G401.6 (cell line): ENCODE results near the gene CADM1.

Experiments used
- FAIRE-seq: peaks from 2 replicates; lab custom pipeline; 2012; peaks lifted over from hg19 to GRCh38; lab: Jason Lieb, UNC

The CADM1 gene

DNA sequence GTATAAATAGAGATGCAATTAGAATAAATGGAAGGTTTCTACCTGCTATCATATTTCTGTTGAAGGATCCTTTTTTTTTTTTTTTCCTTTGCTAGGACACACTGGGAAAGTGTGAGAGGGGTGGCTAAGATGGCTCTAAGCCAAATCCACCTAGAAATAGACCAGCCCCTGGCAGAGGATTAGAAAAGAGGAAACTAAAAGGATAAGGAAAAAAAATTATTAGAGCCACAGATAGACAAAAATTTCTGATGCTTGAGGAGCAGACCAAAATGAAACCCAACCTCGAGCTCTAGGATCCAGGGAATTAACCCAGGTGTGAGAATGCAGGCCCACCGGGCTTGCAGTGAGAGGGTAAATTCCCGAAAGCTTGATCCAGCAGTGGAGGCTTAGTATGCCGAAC lies 262.3 kb downstream of the CADM1 start:
- no peak for FAIRE-seq

- FAIRE-seq, result no peak
These were observed 265.4 kb downstream of the CADM1 start for GRCh38 chr11:115238791-115239190.

- FAIRE-seq, result no peak
These were observed 266.1 kb downstream of the CADM1 start for GRCh38 chr11:115238086-115238485.

DNA sequence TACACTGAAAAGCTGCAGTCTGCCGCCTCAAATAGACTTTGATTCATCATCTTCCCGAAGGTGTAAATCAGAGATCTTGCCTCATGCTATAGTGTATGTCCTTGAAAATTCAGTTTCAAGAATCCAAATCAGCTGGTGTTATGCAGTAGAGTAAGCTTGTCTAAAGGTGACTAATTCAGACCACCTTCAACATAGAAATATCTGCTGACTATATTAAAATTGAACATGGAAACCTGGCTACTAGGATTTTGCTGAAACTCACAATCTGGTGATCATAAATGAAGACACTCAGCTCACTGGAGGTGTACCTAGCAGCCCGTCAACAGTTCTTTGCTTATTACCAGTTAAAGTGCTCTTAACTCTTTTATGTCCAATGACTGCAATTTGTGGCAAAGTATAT lies 266.6 kb downstream of the CADM1 start:
- no peak for FAIRE-seq

DNA sequence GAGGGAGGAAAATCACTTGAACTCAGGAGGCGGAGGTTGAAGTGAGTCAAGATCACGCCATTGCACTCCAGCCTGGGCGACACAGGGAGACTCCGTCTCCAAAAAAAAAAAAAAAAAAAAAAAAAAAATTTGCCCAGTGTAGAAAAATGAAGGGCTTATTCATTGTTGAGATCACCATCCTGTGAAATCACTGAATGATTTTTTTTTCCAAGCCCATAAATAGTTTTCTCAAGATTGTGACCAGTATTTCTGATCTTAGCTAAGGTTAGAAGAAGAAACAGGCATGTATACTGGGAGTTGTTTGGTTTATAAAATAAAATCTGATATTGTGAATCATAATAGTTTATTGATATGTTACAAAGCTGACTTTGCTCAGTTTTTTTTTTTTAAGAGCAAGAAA lies 269.4 kb downstream of the CADM1 start:
- no peak for FAIRE-seq

GRCh38 chr11:115226556-115226955 lies 277.7 kb downstream of the CADM1 start:
- no peak for FAIRE-seq

DNA sequence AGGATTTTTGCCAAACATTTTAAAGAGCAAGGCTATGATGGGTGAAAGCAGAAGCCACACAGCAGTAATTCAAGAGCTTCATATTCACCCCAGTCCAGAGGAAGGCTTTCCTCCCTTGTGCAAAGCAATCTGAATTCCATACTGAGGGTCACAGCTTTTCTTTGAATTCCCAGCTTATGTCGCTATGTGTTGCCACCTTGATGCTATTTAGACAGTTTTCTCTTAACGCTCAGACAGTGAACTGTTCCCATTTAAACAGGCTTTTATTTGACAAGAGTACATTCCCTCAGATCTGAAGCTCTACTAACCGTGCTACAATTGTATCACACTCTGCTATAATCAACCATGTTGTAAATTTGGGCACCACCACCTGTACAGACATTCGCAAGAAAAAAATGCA lies 279.7 kb downstream of the CADM1 start:
- FAIRE-seq, result no peak

- FAIRE-seq, result no peak
These were observed 281.2 kb downstream of the CADM1 start for GRCh38 chr11:115222863-115223530.

DNA sequence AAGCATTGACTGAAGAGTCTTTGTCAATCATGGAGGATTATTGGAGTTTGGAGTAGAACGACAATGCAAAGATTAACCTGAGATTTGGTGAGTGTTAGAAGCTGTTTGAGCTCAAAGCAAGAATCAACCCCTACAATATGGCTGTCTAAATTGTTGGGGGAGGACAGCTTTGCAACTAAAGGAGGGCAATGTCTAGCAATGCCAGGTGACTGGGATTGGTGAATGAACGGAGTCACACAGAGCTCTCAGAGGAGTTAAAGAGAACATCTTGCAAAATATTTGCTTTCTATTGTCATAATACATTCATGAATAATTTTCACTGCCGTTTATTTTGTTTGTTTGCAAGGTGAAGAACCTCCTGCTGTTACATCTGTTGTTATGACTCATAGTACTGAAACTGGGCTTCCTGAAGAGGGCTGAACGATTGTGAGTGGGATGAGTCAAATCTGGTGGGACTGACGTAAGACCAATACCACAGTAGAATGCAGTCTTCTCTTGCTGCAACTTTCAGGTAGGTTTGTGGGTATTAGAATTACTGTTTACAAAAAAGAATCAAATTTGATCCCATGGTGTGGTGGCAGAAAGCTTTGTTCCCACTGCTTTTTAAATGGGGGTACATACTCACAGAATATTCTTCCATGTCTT lies 281.9 kb downstream of the CADM1 start:
- FAIRE-seq, result no peak

GRCh38 chr11:115221461-115222069 lies 282.6 kb downstream of the CADM1 start:
- FAIRE-seq, result no peak

- FAIRE-seq, result no peak
These were observed 283.3 kb downstream of the CADM1 start for GRCh38 chr11:115220911-115221310.

GRCh38 chr11:115220423-115220822 lies 283.8 kb downstream of the CADM1 start:
- no peak for FAIRE-seq

DNA sequence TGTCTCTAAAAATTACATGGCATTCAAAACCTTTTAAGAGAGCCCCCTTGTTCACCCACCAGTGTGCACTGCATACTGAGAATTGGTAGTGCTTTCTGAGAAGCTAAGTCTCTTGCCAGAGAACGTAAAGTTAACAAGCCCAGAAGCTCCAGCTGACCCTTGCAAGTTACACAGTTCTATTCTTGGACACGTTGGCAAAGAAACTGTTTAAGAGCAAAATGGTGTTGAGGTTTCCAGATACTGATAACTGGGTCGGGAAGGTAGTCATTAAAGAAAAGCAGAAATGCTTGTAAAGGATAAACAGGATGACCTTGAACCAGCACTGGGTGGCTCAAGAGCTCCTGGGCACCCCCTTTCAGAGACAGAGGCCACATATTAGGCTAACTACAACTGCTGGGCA lies 284.8 kb downstream of the CADM1 start:
- FAIRE-seq, result no peak

- FAIRE-seq, result no peak
These were observed 286.4 kb downstream of the CADM1 start for GRCh38 chr11:115217726-115218311.

DNA sequence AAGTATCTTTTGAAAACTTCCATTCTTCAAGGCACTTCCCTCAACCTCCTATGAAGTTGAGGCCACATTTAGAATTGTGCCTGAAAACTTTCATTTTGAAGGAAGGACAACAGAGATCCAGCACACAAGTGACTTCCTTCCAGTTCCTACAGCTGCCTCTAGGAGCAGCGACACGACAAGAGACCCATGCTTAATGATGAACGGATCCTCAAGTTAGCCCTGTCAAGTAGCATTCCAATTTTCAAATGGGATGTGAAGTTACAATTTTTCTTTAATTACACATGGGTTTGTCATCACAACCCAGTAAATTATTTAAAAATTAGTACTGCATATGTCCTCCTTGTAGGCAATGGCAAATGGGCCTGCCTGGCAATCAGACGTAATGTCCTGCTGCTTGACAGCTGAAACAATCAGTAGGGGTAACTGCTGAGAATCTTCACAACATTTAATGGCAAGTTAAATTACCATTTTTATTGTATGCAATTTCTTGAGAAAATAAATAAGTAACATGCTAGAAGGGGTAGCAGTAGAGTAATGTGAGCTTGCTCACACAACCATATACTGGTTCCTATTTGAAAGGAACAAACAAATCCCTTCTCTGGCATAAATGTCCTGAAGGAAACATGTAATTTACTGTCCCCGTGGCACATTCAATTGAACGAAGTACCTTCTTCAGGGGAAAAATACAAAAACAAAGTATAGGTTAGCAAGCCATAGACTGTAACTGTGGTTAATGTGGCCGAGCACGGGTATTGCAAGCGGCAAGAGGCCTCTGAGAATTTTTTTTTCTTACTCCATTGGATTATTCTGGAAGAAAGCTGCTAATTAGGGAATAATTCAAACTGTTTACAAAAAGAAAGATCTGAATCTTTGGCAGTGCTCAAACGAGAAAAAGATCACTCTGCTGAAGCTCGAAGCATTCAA lies 288.3 kb downstream of the CADM1 start:
- no peak for FAIRE-seq

DNA sequence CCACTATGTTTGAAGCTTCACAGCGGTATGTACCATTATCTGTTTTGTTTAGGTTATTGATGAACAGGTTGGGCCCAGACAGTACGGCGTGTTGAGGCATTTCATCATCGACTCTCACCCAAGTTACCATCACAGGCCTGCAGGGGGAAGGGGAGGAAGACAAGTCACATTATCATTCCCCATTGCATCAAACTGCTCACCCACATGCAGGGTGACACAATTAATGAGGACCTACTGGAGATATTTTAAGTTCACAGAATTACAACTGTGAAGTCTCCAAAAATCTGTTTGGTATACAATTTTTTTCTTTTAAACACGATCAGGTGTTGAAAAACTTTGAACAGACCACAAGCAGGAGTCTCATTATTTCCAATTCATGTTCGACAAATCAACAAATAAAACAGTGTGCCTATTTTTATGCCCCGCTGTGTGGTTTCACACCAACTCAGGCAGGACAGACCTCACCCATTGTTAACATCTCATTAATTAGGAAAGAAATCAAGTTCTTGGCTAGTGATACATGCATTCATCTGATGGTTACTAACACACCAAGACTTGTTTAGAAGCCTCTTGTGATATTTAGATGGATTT lies 289.5 kb downstream of the CADM1 start:
- no peak for FAIRE-seq

DNA sequence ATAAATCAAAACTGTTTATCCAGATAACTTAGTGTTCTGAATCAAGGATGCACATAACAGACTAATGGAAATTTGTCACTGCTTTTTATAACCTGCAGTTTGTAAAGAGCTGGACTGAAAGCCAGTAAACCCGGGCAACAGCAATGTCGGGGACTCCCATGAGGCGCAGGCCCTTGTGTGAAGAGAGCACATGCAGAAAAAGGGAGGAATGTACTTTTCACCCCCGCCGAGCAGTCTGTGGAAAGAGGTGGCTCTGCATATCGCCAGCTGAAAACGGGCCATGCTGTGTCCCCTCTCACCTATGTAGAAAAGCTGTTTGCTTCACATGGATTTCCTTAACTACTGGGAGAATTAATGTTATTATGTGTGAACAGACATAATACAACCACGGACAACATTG lies 291.2 kb downstream of the CADM1 start:
- FAIRE-seq, result no peak

- FAIRE-seq, result no peak
These were observed 295.4 kb downstream of the CADM1 start for GRCh38 chr11:115208808-115209259.

DNA sequence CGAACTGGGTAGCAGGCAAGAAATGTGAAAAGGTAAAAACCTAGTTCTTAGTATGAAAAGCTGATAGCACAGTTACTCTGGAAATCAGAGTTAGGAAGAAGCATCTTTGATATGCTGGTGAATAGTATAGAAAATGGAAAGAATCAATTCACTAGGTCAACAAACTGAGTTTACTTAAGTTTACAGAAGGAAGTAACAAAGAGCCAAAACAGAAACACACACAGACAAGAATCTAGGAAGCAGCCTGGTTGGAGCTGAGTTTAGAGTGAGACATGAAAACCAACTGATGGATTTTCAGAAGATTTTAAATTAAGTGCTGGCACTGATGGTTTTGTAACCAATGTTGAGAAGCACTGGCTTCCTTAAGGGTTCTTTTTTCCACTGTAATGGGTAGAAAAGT lies 296.3 kb downstream of the CADM1 start:
- no peak for FAIRE-seq

DNA sequence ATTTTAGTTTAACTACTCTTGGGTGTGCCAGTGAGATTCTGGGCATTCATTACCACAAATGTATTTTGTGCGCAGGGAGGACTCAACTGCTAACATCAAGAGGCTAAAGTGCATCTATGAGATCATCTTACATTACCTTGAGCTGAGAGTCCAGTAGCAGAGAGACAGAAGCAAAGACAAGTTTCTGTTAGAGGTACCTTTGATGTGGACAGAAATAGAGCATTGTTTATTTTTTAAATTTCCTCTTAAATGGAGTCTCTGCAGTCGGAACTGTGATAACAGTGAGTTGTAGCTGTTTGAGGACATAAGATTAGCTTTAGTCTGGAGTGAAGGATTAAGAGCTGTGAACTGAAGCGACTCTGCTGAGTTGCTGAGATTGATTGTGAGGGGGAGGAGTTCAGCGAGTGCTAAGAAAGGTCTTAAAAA lies 297.0 kb downstream of the CADM1 start:
- no peak for FAIRE-seq

GRCh38 chr11:115206365-115207022 lies 297.7 kb downstream of the CADM1 start:
- FAIRE-seq, result no peak
